H9 (cell line): Measurements from ENCODE around the gene KLK13. TPM values are rescaled to one million over a fixed set of nuclear protein-coding genes. Genes with fewer than 3 reads are reported as not detected.

Source experiments
- DNase-seq: peaks from one replicate; pipeline ENCODE4 v3.0.0-alpha.2; 2017
- H2AFZ ChIP-seq: one replicate; pipeline ENCODE4 v1.6.1; 2013; ENCODE audit warnings: mild to moderate bottlenecking, low read length, control low read depth, moderate library complexity
- H2AK5ac ChIP-seq: 2 replicates; pipeline ENCODE4 v1.6.1; 2013; ENCODE audit warnings: low read length, control low read depth, mixed read lengths; ENCODE audit not compliant: insufficient read length
- H2BK120ac ChIP-seq: one replicate; pipeline ENCODE4 v1.6.1; 2013; ENCODE audit warnings: low read depth, mild to moderate bottlenecking, low read length, control low read depth, inconsistent platforms; ENCODE audit not compliant: poor library complexity, severe bottlenecking
- H2BK12ac ChIP-seq: 2 replicates; pipeline ENCODE4 v1.6.1; 2013; ENCODE audit warnings: low read length, control low read depth, mixed read lengths, low read depth; ENCODE audit not compliant: insufficient read length
- H2BK15ac ChIP-seq: 2 replicates; pipeline ENCODE4 v1.6.1; 2013; ENCODE audit warnings: low read depth, low read length, control low read depth
- H2BK20ac ChIP-seq: one replicate; pipeline ENCODE4 v1.6.1; 2013; ENCODE audit warnings: low read depth, mild to moderate bottlenecking, low read length, control low read depth, inconsistent platforms; ENCODE audit not compliant: poor library complexity, severe bottlenecking
- H2BK5ac ChIP-seq: 2 replicates; pipeline ENCODE4 v1.6.1; 2013; ENCODE audit warnings: low read length, control low read depth, mixed read lengths; ENCODE audit not compliant: insufficient read length
- H3K14ac ChIP-seq: 2 replicates; pipeline ENCODE4 v1.6.1; 2013; ENCODE audit warnings: low read length, control low read depth; ENCODE audit not compliant: insufficient read depth
- H3K18ac ChIP-seq: 2 replicates; pipeline ENCODE4 v1.6.1; 2013; ENCODE audit warnings: low read depth, mild to moderate bottlenecking, mixed read lengths, low read length, control low read depth; ENCODE audit not compliant: insufficient read length
- H3K23ac ChIP-seq: 2 replicates; pipeline ENCODE4 v1.6.1; 2013; ENCODE audit warnings: low read length, control low read depth, mixed read lengths, low read depth; ENCODE audit not compliant: insufficient read length
- H3K23me2 ChIP-seq: 2 replicates; pipeline ENCODE4 v1.6.1; 2013; ENCODE audit warnings: low read depth, mild to moderate bottlenecking, mixed read lengths, low read length, control low read depth; ENCODE audit not compliant: insufficient read length, poor library complexity, severe bottlenecking
- H3K27ac ChIP-seq: 2 replicates; pipeline ENCODE4 v1.5.1; 2013; ENCODE audit warnings: low read length, control low read depth, mixed read lengths, low read depth; ENCODE audit not compliant: insufficient read length
- H3K27me3 ChIP-seq: 2 replicates; pipeline ENCODE4 v1.6.1; 2013; ENCODE audit warnings: low read length, control low read depth, inconsistent platforms; ENCODE audit not compliant: insufficient read depth
- H3K4ac ChIP-seq: 2 replicates; pipeline ENCODE4 v1.6.1; 2013; ENCODE audit warnings: low read depth, mild to moderate bottlenecking, control low read depth, inconsistent platforms, low read length, moderate library complexity
- H3K4me1 ChIP-seq: 2 replicates; pipeline ENCODE4 v1.6.1; 2013; ENCODE audit warnings: low read length, control low read depth, inconsistent platforms; ENCODE audit not compliant: insufficient read depth
- H3K4me2 ChIP-seq: 2 replicates; pipeline ENCODE4 v1.6.1; 2013; ENCODE audit warnings: low read length, control low read depth, mixed read lengths; ENCODE audit not compliant: insufficient read length, insufficient read depth
- H3K56ac ChIP-seq: 2 replicates; pipeline ENCODE4 v1.6.1; 2013; ENCODE audit warnings: low read depth, mild to moderate bottlenecking, mixed read lengths, low read length, control low read depth; ENCODE audit not compliant: insufficient read length
- H3K79me1 ChIP-seq: 2 replicates; pipeline ENCODE4 v1.6.1; 2013; ENCODE audit warnings: low read depth, mild to moderate bottlenecking, moderate library complexity, low read length, control low read depth, inconsistent platforms; ENCODE audit not compliant: insufficient read depth, poor library complexity, severe bottlenecking
- H3K79me2 ChIP-seq: 2 replicates; pipeline ENCODE4 v1.6.1; 2013; ENCODE audit warnings: low read length, control low read depth, inconsistent platforms; ENCODE audit not compliant: insufficient read depth
- H3K9ac ChIP-seq: 2 replicates; pipeline ENCODE4 v1.6.1; 2013; ENCODE audit warnings: low read length, control low read depth, mixed read lengths; ENCODE audit not compliant: insufficient read length; ENCODE audit errors: extremely low read depth
- H3K9me3 ChIP-seq: one replicate; pipeline ENCODE4 v1.6.1; 2013; ENCODE audit warnings: low read depth, low read length, inconsistent platforms; ENCODE audit not compliant: control insufficient read depth
- H3T11ph ChIP-seq: one replicate; pipeline ENCODE4 v1.6.1; 2013; ENCODE audit warnings: mild to moderate bottlenecking, low read length, control low read depth, inconsistent platforms
- H4K20me1 ChIP-seq: one replicate; pipeline ENCODE4 v1.6.1; 2013; ENCODE audit not compliant: control insufficient read depth, insufficient read length, insufficient read depth
- H4K5ac ChIP-seq: 2 replicates; pipeline ENCODE4 v1.6.1; 2013; ENCODE audit warnings: low read depth, mild to moderate bottlenecking, mixed read lengths, low read length, control low read depth; ENCODE audit not compliant: insufficient read length
- H4K8ac ChIP-seq: replicated peaks from 2 replicates; pipeline ENCODE4 v1.6.1; 2013; ENCODE audit warnings: low read length, control low read depth, mixed read lengths, low read depth; ENCODE audit not compliant: insufficient read length
- H4K91ac ChIP-seq: 2 replicates; pipeline ENCODE4 v1.6.1; 2013; ENCODE audit warnings: low read depth, mild to moderate bottlenecking, moderate library complexity, mixed read lengths, low read length, control low read depth; ENCODE audit not compliant: insufficient read length
- H3K27ac Mint-ChIP-seq, 3 experiments: 2 replicates in 2 of 3; 3 replicates in 1 of 3; pipeline ENCODE4 v1.8.0; 2020 to 2021; ENCODE audit warnings: mixed read lengths in 3 of 3, mild to moderate bottlenecking in 1 of 3, moderate library complexity in 1 of 3
- H3K27me3 Mint-ChIP-seq: 2 replicates; pipeline ENCODE4 v1.8.0; 2021; ENCODE audit warnings: low read depth, mild to moderate bottlenecking, moderate library complexity, mixed read lengths
- H3K36me3 Mint-ChIP-seq, 3 experiments: 2 replicates in 2 of 3; 3 replicates in 1 of 3; pipeline ENCODE4 v1.8.0; 2020 to 2021; ENCODE audit warnings: low read depth in 3 of 3, mixed read lengths in 3 of 3; ENCODE audit not compliant: insufficient read depth in 1 of 3
- H3K4me1 Mint-ChIP-seq, 2 experiments: 2 replicates each; pipeline ENCODE4 v1.8.0; 2020; ENCODE audit warnings: mixed read lengths in 2 of 2
- H3K4me3 Mint-ChIP-seq, 2 experiments: 2 replicates in 1 of 2; 3 replicates in 1 of 2; pipeline ENCODE4 v1.8.0; 2020 to 2021; ENCODE audit warnings: mild to moderate bottlenecking in 2 of 2, mixed read lengths in 2 of 2, moderate library complexity in 1 of 2
- H3K9me3 Mint-ChIP-seq, 2 experiments: 2 replicates in 1 of 2; 3 replicates in 1 of 2; pipeline ENCODE4 v1.8.0; 2020; ENCODE audit warnings: mild to moderate bottlenecking in 2 of 2, mixed read lengths in 2 of 2, moderate library complexity in 1 of 2
- WGBS: extraction: QIAGEN DNeasy Blood & Tissue Kit; methylation state at CpG from one replicate; pipeline ENCODE4 v1.1.7; 2013; ENCODE audit warnings: missing lambda C conversion rate, low lambda C conversion rate, mixed read lengths; ENCODE audit not compliant: insufficient read length; ENCODE audit errors: extremely low coverage; 5-methylcytosine and 5-hydroxymethylcytosine counted together
- total RNA-seq: library from RNA; stranded (reverse); gene quantifications from 2 replicates; pipeline ENCODE4 v1.2.1, GENCODE V29; 2021
- TF ChIP-seq, protein P1 (sequence below): fragments of 200-600 bp; sonication (generic); conservative IDR thresholded peaks from 3 replicates; pipeline ENCODE4 v1.8.0; 2021; ENCODE audit warnings: antibody characterized with exemption, mild to moderate bottlenecking

The KLK13 gene
- total RNA-seq, 1 experiment from 2014 or later = 4.2 TPM

DNA sequence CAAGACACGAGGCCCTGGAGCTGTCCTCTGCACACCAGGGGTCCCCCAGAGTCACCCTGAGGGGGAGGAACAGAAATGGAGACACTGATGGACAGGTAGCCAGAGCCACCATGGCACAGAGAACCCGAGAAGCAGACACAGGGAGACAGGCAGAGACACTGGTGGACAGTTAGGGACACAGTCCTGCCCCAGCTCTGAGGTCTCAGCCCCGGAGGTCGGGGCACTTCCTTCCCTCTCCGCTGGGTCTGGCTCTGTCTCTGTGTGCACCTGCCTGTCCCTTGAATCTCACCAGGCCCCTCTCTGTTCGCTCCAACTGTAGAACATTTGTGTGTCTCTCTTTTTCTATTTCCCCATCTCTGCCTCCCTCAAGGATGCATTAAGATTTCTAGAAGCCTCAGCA, 13.2 kb upstream of the KLK13 start:
- H3K14ac ChIP-seq = no peak overlapping the region

More for the DNA sequence above, 13.2 kb upstream of the KLK13 start:
- H3K27ac Mint-ChIP-seq = no peak overlapping the region
- Histone ChIP-seq H3K4ac (no peak overlapping the region), H2AK5ac (no peak overlapping the region), H3K4me1 (peaks cover 2% of the 10 kb centered on the region; the same call in 1 of the 2 replicates), H4K91ac (no peak overlapping the region), H4K20me1 (no peaks in the 10 kb centered on the region), H3K56ac (no peak overlapping the region), H2AFZ (no peak overlapping the region), H4K5ac (no peak overlapping the region), H2BK20ac (no peak overlapping the region), H3K9ac (no peak overlapping the region), H3K79me1 (no peaks in the 10 kb centered on the region), H3K18ac (no peak overlapping the region), H2BK12ac (no peak overlapping the region), H4K8ac (no peak overlapping the region), H3K27ac (no peak overlapping the region), H3K9me3 (no peaks in the 10 kb centered on the region), H3K79me2 (no peaks in the 10 kb centered on the region), H3K27me3 (no peaks in the 10 kb centered on the region), H2BK120ac (no peak overlapping the region), H2BK5ac (no peak overlapping the region), H3T11ph (no peak overlapping the region), H3K4me2 (no peak overlapping the region), H3K23me2 (no peaks in the 10 kb centered on the region), H2BK15ac (no peak overlapping the region), H3K23ac (no peak overlapping the region)
- no CpG with 5 or more reads among the region's 6 CpGs for WGBS
- peaks cover 0 to 7% (median 0%) of the 10 kb centered on the region in 3 experiments; a peak in 1 of 7 replicates for H3K36me3 Mint-ChIP-seq
- no peak for DNase-seq
- peaks cover 15% of the 10 kb centered on the region for H3K27me3 Mint-ChIP-seq
- no peak overlapping the region; a peak in 1 of 5 replicates for H3K4me3 Mint-ChIP-seq
- peaks cover 7 to 13% of the 10 kb centered on the region in 2 experiments for H3K9me3 Mint-ChIP-seq
- TF ChIP-seq, protein P1, sequence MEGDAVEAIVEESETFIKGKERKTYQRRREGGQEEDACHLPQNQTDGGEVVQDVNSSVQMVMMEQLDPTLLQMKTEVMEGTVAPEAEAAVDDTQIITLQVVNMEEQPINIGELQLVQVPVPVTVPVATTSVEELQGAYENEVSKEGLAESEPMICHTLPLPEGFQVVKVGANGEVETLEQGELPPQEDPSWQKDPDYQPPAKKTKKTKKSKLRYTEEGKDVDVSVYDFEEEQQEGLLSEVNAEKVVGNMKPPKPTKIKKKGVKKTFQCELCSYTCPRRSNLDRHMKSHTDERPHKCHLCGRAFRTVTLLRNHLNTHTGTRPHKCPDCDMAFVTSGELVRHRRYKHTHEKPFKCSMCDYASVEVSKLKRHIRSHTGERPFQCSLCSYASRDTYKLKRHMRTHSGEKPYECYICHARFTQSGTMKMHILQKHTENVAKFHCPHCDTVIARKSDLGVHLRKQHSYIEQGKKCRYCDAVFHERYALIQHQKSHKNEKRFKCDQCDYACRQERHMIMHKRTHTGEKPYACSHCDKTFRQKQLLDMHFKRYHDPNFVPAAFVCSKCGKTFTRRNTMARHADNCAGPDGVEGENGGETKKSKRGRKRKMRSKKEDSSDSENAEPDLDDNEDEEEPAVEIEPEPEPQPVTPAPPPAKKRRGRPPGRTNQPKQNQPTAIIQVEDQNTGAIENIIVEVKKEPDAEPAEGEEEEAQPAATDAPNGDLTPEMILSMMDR = no peak
- H3K4me1 Mint-ChIP-seq = peaks cover 19 to 23% of the 10 kb centered on the region in 2 experiments
